ENCODE data around the gene ANKHD1. TPM values are rescaled to one million over a fixed set of nuclear protein-coding genes. Genes with fewer than 3 reads are reported as not detected.

ANKHD1 gene, protein sequence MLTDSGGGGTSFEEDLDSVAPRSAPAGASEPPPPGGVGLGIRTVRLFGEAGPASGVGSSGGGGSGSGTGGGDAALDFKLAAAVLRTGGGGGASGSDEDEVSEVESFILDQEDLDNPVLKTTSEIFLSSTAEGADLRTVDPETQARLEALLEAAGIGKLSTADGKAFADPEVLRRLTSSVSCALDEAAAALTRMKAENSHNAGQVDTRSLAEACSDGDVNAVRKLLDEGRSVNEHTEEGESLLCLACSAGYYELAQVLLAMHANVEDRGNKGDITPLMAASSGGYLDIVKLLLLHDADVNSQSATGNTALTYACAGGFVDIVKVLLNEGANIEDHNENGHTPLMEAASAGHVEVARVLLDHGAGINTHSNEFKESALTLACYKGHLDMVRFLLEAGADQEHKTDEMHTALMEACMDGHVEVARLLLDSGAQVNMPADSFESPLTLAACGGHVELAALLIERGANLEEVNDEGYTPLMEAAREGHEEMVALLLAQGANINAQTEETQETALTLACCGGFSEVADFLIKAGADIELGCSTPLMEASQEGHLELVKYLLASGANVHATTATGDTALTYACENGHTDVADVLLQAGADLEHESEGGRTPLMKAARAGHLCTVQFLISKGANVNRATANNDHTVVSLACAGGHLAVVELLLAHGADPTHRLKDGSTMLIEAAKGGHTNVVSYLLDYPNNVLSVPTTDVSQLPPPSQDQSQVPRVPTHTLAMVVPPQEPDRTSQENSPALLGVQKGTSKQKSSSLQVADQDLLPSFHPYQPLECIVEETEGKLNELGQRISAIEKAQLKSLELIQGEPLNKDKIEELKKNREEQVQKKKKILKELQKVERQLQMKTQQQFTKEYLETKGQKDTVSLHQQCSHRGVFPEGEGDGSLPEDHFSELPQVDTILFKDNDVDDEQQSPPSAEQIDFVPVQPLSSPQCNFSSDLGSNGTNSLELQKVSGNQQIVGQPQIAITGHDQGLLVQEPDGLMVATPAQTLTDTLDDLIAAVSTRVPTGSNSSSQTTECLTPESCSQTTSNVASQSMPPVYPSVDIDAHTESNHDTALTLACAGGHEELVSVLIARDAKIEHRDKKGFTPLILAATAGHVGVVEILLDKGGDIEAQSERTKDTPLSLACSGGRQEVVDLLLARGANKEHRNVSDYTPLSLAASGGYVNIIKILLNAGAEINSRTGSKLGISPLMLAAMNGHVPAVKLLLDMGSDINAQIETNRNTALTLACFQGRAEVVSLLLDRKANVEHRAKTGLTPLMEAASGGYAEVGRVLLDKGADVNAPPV (N-terminal part only)
- total RNA-seq = 58.8 and 79.0 TPM in 2 replicates

DNA sequence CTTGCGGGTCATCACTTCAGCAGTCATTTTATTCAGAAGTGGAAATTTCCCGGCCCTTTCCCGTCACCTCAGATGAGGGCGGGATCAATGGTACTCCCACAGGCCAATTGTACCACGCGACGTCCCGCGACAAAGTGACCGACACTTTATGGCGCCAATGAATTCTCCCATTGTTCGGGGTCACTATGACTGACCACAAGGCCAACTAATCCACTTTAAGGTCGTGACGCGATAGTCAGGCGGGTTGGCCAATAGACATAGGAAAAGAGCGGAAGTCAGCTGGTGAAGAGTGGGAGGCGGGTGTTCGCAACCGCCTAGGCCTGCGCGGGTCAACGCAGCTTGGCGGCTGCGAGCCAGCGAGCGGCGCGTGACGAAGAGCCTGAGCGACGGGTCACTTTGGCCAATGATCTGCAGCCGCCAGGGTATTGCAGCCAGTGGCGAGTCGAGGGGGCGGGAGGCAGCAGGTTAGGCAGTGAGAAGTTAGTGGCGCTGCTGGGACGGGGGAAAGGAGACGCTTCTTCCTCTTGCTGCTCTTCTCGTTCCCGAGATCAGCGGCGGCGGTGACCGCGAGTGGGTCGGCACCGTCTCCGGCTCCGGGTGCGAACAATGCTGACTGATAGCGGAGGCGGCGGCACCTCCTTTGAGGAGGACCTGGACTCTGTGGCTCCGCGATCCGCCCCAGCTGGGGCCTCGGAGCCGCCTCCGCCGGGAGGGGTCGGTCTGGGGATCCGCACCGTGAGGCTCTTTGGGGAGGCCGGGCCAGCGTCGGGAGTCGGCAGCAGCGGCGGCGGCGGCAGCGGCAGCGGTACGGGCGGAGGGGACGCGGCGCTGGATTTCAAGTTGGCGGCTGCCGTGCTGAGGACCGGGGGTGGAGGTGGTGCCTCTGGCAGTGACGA, at the start of gene ANKHD1:
TSS of gene ANKHD1 (plus strand) at position 472 of the 896 bp plus-strand sequence. CDS start at position 607, 135 bp downstream.

DNA sequence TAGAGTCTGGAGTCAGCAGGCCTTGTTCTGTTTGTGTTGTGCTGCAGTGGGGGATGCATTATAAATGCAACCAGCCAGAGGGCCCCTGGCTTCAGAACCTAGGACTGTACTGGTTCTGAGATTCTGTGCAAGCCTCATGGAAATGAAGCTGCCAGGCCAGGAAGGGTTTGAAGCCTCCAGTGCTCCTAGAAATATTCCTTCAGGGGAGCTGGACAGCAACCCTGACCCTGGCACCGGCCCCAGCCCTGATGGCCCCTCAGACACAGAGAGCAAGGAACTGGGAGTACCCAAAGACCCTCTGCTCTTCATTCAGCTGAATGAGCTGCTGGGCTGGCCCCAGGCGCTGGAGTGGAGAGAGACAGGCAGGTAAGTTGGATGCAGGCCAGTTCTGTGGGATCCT, 41.5 kb upstream of the ANKHD1 start, which contains the start of gene SLC4A9:
TSS of gene SLC4A9 (plus strand) at position 94 of the 400 bp plus-strand sequence. CDS start at position 137, 43 bp downstream.

DNA sequence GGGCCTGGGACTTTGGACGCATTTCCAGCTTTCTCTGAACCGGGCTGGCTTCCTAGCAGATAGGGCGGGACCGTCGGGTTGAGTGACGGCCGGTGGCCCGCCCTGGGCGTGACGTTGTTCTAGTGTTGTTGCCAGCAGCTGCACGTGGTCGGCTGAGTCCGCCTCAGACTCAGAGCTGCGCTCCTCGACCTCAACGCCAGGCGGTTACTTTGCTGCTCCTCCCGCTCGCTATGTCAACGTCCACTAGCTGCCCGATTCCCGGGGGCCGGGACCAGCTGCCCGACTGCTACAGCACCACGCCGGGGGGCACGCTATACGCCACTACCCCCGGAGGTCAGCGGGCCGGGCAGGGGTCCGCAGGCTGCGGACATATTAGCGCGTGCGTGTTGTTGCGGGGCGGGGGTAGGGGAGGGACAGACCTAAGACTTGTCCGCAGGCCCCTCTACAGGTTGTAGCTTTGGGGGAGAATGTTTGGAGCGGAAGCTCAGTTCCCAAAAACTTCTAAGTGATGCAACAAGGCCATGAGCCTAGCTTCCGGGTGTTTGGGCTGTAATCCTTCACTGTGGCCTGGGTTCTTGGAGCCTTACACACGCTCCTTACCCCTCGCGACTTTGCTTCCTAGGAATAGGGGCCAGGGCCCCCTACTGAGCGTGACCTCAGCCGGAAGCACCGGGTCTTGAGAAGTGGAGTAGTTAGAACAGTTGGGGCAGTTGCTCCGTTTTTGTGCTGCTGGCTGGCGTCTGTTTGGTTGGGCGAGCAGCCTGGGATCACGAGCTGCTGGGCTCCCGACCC, 146.1 kb downstream of the ANKHD1 start, which contains the start of gene EIF4EBP3:
TSS of gene EIF4EBP3 (plus strand) at position 155 of the 792 bp plus-strand sequence. CDS start at position 231, 76 bp downstream.

DNA sequence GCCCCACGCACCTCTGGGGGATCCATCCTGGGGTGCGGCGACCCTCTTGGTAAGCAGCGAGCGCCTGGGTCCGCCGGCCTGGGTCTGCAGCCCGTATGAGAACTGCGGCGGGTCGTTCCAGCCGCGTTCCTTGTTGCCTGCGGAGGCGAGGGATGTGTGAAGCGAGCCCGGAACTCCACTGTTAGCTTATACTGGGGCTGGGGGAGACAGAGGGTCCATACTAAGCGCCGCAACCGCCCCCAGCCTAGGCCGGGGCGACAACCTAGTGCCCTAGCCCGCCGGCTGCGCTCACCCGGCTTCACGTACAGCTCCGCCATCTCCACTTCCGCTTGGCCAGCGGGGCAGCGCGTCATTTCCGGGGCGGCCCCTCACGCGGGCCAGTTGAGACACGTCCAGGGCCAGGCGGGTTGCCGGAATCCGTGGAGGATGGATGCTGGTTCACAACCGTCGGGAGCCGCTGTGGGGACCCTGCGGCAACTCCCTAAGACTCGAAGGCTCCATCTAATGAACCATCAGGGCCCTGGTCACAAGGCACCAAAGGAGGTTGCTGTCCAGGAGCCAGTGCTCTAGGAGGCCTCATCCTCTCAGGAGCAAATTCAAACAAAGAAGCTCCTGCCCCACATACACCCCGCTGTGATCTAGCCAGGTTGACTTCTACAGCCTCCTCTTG, 155.6 kb downstream of the ANKHD1 start, which contains the start of gene SRA1:
TSS of gene SRA1 (minus strand) at position 338 of the 670 bp plus-strand sequence. CDS start at position 317, 21 bp downstream.

DNA sequence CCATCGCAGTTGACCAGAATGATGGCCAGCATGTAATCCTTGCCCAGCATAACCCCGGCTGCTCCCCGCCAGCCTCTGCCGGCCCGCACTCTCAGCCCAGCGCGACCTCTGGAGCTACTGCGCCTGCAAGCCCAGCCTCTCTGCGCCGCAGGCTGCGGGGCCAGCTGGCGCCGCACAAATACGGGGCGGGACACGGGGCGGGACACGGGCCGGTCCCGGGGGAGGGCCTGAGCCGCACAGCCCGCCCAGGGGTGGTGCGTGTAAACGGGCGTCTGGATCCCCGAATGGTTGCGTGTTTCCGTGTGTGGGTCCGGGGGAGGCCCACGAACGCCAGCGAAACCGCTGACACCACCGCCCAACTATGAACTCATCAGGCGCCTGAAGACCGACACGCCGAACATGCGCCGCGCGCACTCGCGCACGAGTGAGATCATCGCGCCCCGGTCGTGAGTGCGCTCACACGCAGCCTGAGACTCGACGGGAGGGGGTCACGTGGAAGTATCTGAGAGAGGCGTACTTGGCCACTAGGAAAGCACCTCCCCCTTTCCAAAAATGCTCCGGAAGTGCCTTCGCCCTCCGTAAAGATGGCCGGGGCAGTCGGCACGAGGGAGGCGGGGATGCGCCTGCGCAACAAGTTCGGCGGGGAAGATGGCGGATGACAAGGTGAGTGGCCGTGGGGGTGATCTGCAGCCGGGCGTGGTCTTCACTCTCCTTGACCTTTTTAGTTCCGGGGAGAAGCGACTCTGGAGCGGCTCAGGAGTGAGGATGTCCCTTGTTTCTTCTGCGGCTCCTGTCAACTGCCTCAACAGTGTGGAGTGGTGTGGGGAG, 162.8 kb downstream of the ANKHD1 start, which contains the start of the genes APBB3 and SLC35A4:
TSS of gene APBB3 (minus strand) at position 403 of the 828 bp plus-strand sequence. CDS start at position 50, 353 bp downstream.
TSS of gene SLC35A4 (plus strand) at position 633 of the 828 bp plus-strand sequence. CDS start 2,342 bp downstream, outside the sequence.

Small RNAs within 50 kb of the gene (small RNA-seq; reads per million reads assigned to genes)
- gene RF00279 (not detected), gene RF00443 (not detected), gene RNU4-14P (not detected)

Other genes with a start within 250 kb of the ANKHD1 start
- gene CYSTM1, start 226.6 kb upstream of the ANKHD1 start, total RNA-seq = 22.3 and 25.7 TPM in 2 replicates
- 47.7 and 51.8 TPM in 2 replicates for gene PFDN1, start 98.7 kb upstream of the ANKHD1 start, total RNA-seq
- gene HBEGF, start 55.2 kb upstream of the ANKHD1 start, total RNA-seq = 0.73 and 1.4 TPM in 2 replicates
- gene SLC4A9, start 41.6 kb upstream of the ANKHD1 start, total RNA-seq = not detected in 2 replicates
- 0.39 and 2.6 TPM in 2 replicates for gene EIF4EBP3, start 145.8 kb downstream of the ANKHD1 start, total RNA-seq
- 27.6 and 34.8 TPM in 2 replicates for gene SRA1, start 155.6 kb downstream of the ANKHD1 start, total RNA-seq
- 9.8 and 12.5 TPM in 2 replicates for gene APBB3, start 162.8 kb downstream of the ANKHD1 start, total RNA-seq
- gene SLC35A4, start 163.0 kb downstream of the ANKHD1 start, total RNA-seq = 9.9 and 13.5 TPM in 2 replicates
- 0.73 and 0.98 TPM in 2 replicates for gene CD14, start 231.3 kb downstream of the ANKHD1 start, total RNA-seq
- gene TMCO6, start 237.6 kb downstream of the ANKHD1 start, total RNA-seq = 19.8 and 21.7 TPM in 2 replicates
- 30.7 and 38.9 TPM in 2 replicates for gene NDUFA2, start 245.8 kb downstream of the ANKHD1 start, total RNA-seq
- gene IK, start 246.0 kb downstream of the ANKHD1 start, total RNA-seq = 63.3 and 79.4 TPM in 2 replicates

Data from subcutaneous preadipocyte (primary cell).